GM21526 (cell line): ENCODE data around the gene DGKZ.
"Not testable (repeated sequence)": the region's sequence is repeated elsewhere in the genome, so short reads cannot be mapped to it uniquely, and the experiment has no call there.

ENCODE experiments used
- ATAC-seq: cut with Tn5 transposase; IDR thresholded peaks from one replicate; pipeline ENCODE4 v1.9.1; 2021; ENCODE audit warnings: moderate library complexity; ENCODE audit not compliant: unreplicated experiment, low FRiP score

DGKZ gene

GRCh38 chr11:46364791-46365190 lies 17.5 kb downstream of the DGKZ start:
- ATAC-seq, result no peak

GRCh38 chr11:46366260-46366659 lies 19.0 kb downstream of the DGKZ start:
- no peak for ATAC-seq

- ATAC-seq, result no peak
Measured at GRCh38 chr11:46366661-46367161, 19.4 kb downstream of the DGKZ start.

GRCh38 chr11:46367244-46367915 lies 20.1 kb downstream of the DGKZ start:
- ATAC-seq, result no peak

- ATAC-seq, result no peak
Measured at GRCh38 chr11:46367916-46368267, 20.6 kb downstream of the DGKZ start.

- ATAC-seq, result no peak
Measured at GRCh38 chr11:46369458-46370152, 22.3 kb downstream of the DGKZ start.

GRCh38 chr11:46370253-46370652 lies 23.0 kb downstream of the DGKZ start:
- ATAC-seq, result no peak

GRCh38 chr11:46371262-46371661 lies 24.0 kb downstream of the DGKZ start:
- ATAC-seq, result not testable (repeated sequence)

GRCh38 chr11:46372086-46372485 lies 24.8 kb downstream of the DGKZ start:
- ATAC-seq, result no peak

- ATAC-seq, result not testable (repeated sequence)
Measured at GRCh38 chr11:46372501-46372900, 25.2 kb downstream of the DGKZ start.

GRCh38 chr11:46373787-46374740 lies 26.8 kb downstream of the DGKZ start:
- ATAC-seq, result no peak

- ATAC-seq, result no peak
Measured at GRCh38 chr11:46374815-46375214, 27.6 kb downstream of the DGKZ start.

- ATAC-seq, result no peak
Measured at GRCh38 chr11:46375392-46376101, 28.3 kb downstream of the DGKZ start.

- ATAC-seq, result no peak
Measured at GRCh38 chr11:46376258-46377050, 29.2 kb downstream of the DGKZ start.

GRCh38 chr11:46377290-46377689 lies 30.0 kb downstream of the DGKZ start:
- no peak for ATAC-seq

GRCh38 chr11:46377831-46378230 lies 30.6 kb downstream of the DGKZ start:
- no peak for ATAC-seq

- ATAC-seq, result no peak
Measured at GRCh38 chr11:46378296-46378695, 31.0 kb downstream of the DGKZ start.

GRCh38 chr11:46378811-46379481 lies 31.7 kb downstream of the DGKZ start:
- no peak for ATAC-seq
